GM23248 (cell line): ENCODE results near the gene IFI27. TPM values are rescaled to one million over a fixed set of nuclear protein-coding genes. Genes with fewer than 3 reads are reported as not detected.

Experiments
- DNase-seq: peaks from one replicate; pipeline ENCODE4 v3.0.0-alpha.2; 2015
- H2AFZ ChIP-seq: fragments of 200-600 bp; sonication (generic); 2 replicates; pipeline ENCODE4 v1.6.1; 2016; ENCODE audit warnings: antibody characterized with exemption
- H3F3A ChIP-seq: fragments of 200-600 bp; sonication (generic); 2 replicates; pipeline ENCODE4 v1.6.1; 2016; ENCODE audit warnings: mild to moderate bottlenecking, antibody characterized with exemption, mixed run types; ENCODE audit not compliant: insufficient read depth
- H3K27ac ChIP-seq: fragments of 200-600 bp; sonication (generic); 2 replicates; pipeline ENCODE4 v1.5.1; 2016; ENCODE audit warnings: mild to moderate bottlenecking
- H3K27me3 ChIP-seq: fragments of 200-600 bp; sonication (generic); replicated peaks from 2 replicates; pipeline ENCODE4 v1.6.1; 2016; ENCODE audit warnings: mild to moderate bottlenecking; ENCODE audit not compliant: insufficient read depth
- H3K36me3 ChIP-seq: fragments of 200-600 bp; sonication (generic); 2 replicates; pipeline ENCODE4 v1.6.1; 2016; ENCODE audit warnings: low read depth, mild to moderate bottlenecking
- H3K4me1 ChIP-seq: fragments of 200-600 bp; sonication (generic); 2 replicates; pipeline ENCODE4 v1.6.1; 2016; ENCODE audit warnings: mild to moderate bottlenecking; ENCODE audit not compliant: insufficient read depth
- H3K4me2 ChIP-seq: fragments of 200-600 bp; sonication (generic); one replicate; pipeline ENCODE4 v1.6.1; 2016; ENCODE audit warnings: mild to moderate bottlenecking; ENCODE audit not compliant: unreplicated experiment
- H3K4me3 ChIP-seq: fragments of 200-600 bp; sonication (generic); 2 replicates; pipeline ENCODE4 v1.5.1; 2016; ENCODE audit warnings: mild to moderate bottlenecking
- H3K79me2 ChIP-seq: fragments of 200-600 bp; sonication (generic); 2 replicates; pipeline ENCODE4 v1.6.1; 2016; ENCODE audit warnings: mild to moderate bottlenecking; ENCODE audit not compliant: insufficient read depth
- H3K9ac ChIP-seq: fragments of 200-600 bp; sonication (generic); 2 replicates; pipeline ENCODE4 v1.6.1; 2016; ENCODE audit warnings: mild to moderate bottlenecking
- H3K9me2 ChIP-seq: fragments of 200-600 bp; sonication (generic); 2 replicates; pipeline ENCODE4 v1.6.1; 2016; ENCODE audit warnings: mixed run types, mild to moderate bottlenecking, moderate library complexity; ENCODE audit not compliant: insufficient read depth
- H3K9me3 ChIP-seq: fragments of 200-600 bp; sonication (generic); one replicate; pipeline ENCODE4 v1.6.1; 2017; ENCODE audit warnings: low read depth
- H4K20me1 ChIP-seq: fragments of 200-600 bp; sonication (generic); 2 replicates; pipeline ENCODE4 v1.6.0; 2016; ENCODE audit not compliant: insufficient read depth
- EZH2 ChIP-seq: fragments of 200-600 bp; sonication (generic); IDR thresholded peaks from 2 replicates; pipeline ENCODE4 v1.6.1; 2018; ENCODE audit warnings: antibody characterized with exemption, mild to moderate bottlenecking; ENCODE audit not compliant: insufficient read depth, poor library complexity, severe bottlenecking
- EZH2phosphoT487 ChIP-seq: fragments of 200-600 bp; sonication (generic); IDR thresholded peaks from 2 replicates; pipeline ENCODE4 v1.6.1; 2018; ENCODE audit warnings: antibody characterized with exemption, moderate library complexity, mild to moderate bottlenecking, low read depth; ENCODE audit not compliant: insufficient read depth
- WGBS, 2 experiments: methylation state at CpG; one replicate each; pipeline ENCODE4 v1.1.6; 2015 to 2017; ENCODE audit warnings: low lambda C conversion rate in 2 of 2, low coverage in 1 of 2; ENCODE audit errors: missing lambda C conversion rate in 2 of 2; 5-methylcytosine and 5-hydroxymethylcytosine counted together
- in situ Hi-C: fragments of 300-500 bp; cut with MboI; formaldehyde crosslinking; loops from 2 replicates; pipeline ENCODE4 v1.15.0; 2020
- polyA plus RNA-seq: library from polyadenylated mRNA; unstranded; fragments of >200 nt; fragmentation: Nextera tagmentation; extraction: Ambion mirVana; gene quantifications from 2 replicates; pipeline ENCODE4 v1.2.1, GENCODE V29; 2016
- total RNA-seq: library from RNA; depleted of rRNA; stranded (reverse); fragments of >200 nt; shearing (Covaris generic); gene quantifications from 2 replicates; pipeline ENCODE4 v1.2.3, GENCODE V29; 2014

IFI27 gene
- total and polyA plus RNA-seq, 2 experiments from 2014 or later = not detected

DNA sequence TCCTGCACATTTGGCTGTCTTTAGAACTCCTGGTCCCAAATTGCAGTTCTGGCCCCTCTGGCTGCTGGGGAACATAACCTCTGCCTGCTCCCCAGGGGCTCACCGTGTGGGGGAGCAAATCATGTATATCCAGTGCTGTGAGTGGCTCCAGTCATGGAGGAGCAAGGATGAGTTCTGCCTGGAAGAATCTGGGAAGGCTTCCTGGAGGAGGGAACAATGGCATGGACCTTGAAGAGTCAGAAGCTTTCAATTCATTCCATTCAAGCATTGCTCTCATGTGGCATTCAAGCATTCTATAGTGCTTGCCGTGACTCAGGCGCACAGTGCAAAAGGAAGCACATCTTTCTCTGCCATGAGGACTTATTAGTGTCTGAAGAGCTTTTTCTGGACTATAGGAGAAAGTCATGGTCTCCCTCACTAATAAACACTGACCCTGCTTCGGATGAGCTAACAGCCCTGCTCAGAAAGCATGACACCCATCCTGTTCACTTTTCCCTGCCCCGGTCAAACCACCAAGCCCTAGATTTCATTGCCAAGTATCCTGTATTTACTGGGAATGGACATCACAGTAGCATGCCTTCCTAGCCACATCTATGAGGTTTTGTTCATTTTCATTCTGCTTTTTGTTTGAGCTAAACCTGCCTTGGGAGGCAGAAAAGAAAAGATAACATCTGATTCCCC, 3.5 kb downstream of the IFI27 start:
- Histone ChIP-seq H3K27ac (no peak overlapping the region), H3K27me3 (no peaks in the 10 kb centered on the region; the same call in none of the 2 replicates), H4K20me1 (no peaks in the 10 kb centered on the region), H3K9ac (no peak overlapping the region), H3K36me3 (no peaks in the 10 kb centered on the region), H3F3A (no peaks in the 10 kb centered on the region), H3K4me3 (no peak overlapping the region), H3K79me2 (no peaks in the 10 kb centered on the region), H3K9me2 (no peaks in the 10 kb centered on the region), H3K4me2 (no peak overlapping the region), H2AFZ (no peak overlapping the region), H3K4me1 (no peaks in the 10 kb centered on the region), H3K9me3 (no peaks in the 10 kb centered on the region)
- DNase-seq = no peak
- 91 to 92% methylated on average over 5 of the region's 5 CpGs for WGBS, 2 experiments
- in situ Hi-C loops = no loop called here
- TF ChIP-seq EZH2phosphoT487 (no peak), EZH2 (no peak)

DNA sequence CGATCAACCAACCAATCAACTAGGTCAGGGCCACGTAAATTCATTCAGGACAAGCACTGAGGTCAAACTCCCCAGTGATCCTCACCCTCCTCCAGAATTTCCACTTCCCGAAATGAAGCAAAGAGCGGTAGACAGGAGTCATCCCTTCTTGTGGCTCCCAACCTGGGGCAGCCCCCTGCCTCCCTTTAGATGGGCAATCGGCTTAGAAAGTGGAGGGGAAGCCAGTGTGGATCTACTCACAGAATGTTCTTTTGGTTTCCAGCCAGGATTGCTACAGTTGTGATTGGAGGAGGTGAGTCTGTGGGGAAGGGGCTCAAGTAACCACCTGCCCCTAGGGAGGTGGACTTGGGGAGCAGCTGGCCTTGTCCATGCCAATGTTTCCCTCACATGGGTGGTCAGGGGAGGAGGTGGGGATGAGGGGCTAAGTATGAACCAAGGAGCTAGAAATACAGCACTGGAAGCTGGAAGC, 4.1 kb downstream of the IFI27 start:
- Histone ChIP-seq H3K79me2 (no peaks in the 10 kb centered on the region), H3K9ac (no peak overlapping the region), H3K27me3 (no peaks in the 10 kb centered on the region; the same call in none of the 2 replicates), H3K36me3 (no peaks in the 10 kb centered on the region), H3F3A (no peaks in the 10 kb centered on the region), H3K9me2 (no peaks in the 10 kb centered on the region), H3K27ac (no peak overlapping the region), H3K9me3 (no peaks in the 10 kb centered on the region), H4K20me1 (no peaks in the 10 kb centered on the region), H3K4me2 (no peak overlapping the region), H2AFZ (no peak overlapping the region), H3K4me3 (no peak overlapping the region), H3K4me1 (no peaks in the 10 kb centered on the region)
- DNase-seq = no peak
- in situ Hi-C loops = no loop called here
- 89 to 90% methylated on average over 5 of the region's 5 CpGs for WGBS, 2 experiments
- TF ChIP-seq EZH2phosphoT487 (no peak), EZH2 (no peak)

- TF ChIP-seq EZH2phosphoT487 (no peak), EZH2 (no peak)
- H3K9ac ChIP-seq = no peak overlapping the region
- H3K4me2 ChIP-seq = no peak overlapping the region
- no peaks in the 10 kb centered on the region for H3K9me2 ChIP-seq
- H3F3A ChIP-seq = no peaks in the 10 kb centered on the region
- H3K79me2 ChIP-seq = no peaks in the 10 kb centered on the region
- 5 to 10% methylated on average over 4 of the region's 4 CpGs for WGBS, 2 experiments
- H3K4me3 ChIP-seq = no peak overlapping the region
- H3K36me3 ChIP-seq = no peaks in the 10 kb centered on the region
- H3K27ac ChIP-seq = no peak overlapping the region
- H3K27me3 ChIP-seq = no peaks in the 10 kb centered on the region; the same call in none of the 2 replicates
- no peaks in the 10 kb centered on the region for H3K9me3 ChIP-seq
- no peaks in the 10 kb centered on the region for H3K4me1 ChIP-seq
- H2AFZ ChIP-seq = no peak overlapping the region
- in situ Hi-C loops = no loop called here
- H4K20me1 ChIP-seq = no peaks in the 10 kb centered on the region
- peak; percentile 33 for DNase-seq
Measured at GRCh38 chr14:94115058-94115591, 4.6 kb downstream of the IFI27 start.

- Histone ChIP-seq H3K27me3 (no peaks in the 10 kb centered on the region; the same call in none of the 2 replicates), H4K20me1 (no peaks in the 10 kb centered on the region), H3K9ac (no peak overlapping the region), H3K36me3 (no peaks in the 10 kb centered on the region), H3K4me3 (no peak overlapping the region), H3K9me2 (no peaks in the 10 kb centered on the region), H3K4me1 (0 out of 2 replicates have a peak, but pooled peaks cover 2% of the 10 kb centered on the region), H3K4me2 (no peak overlapping the region), H3K79me2 (no peaks in the 10 kb centered on the region), H3F3A (no peaks in the 10 kb centered on the region; the same call in 1 of the 2 replicates), H3K9me3 (no peaks in the 10 kb centered on the region), H3K27ac (no peak overlapping the region), H2AFZ (no peak overlapping the region)
- TF ChIP-seq EZH2 = no peak
- TF ChIP-seq EZH2phosphoT487 = no peak
- no peak for DNase-seq
- in situ Hi-C loops = no loop called here
- 88% methylated on average over 11 to 14 of the region's 15 CpGs for WGBS, 2 experiments
Measured at GRCh38 chr14:94115631-94116030, 5.1 kb downstream of the IFI27 start.
